GM12865 (cell line): ENCODE results near the gene TRIO.
A peak's percentile ranks its signal among the peaks of the same experiment; 100 is the strongest.

ENCODE experiments used
- DNase-seq: peaks from one replicate; pipeline ENCODE4 v3.0.0; 2010; ENCODE audit warnings: low read depth
- H3K4me3 ChIP-seq: 2 replicates; pipeline ENCODE4 v1.5.1; 2011; ENCODE audit warnings: mild to moderate bottlenecking, low read depth, low read length, control low read depth
- TF ChIP-seq, protein P1 (sequence below): IDR thresholded peaks from 2 replicates; pipeline ENCODE4 v1.5.1; 2011; ENCODE audit warnings: low read length, control low read depth, low read depth, inconsistent platforms; ENCODE audit not compliant: insufficient read depth; ENCODE audit errors: missing control alignments

The TRIO gene

DNA sequence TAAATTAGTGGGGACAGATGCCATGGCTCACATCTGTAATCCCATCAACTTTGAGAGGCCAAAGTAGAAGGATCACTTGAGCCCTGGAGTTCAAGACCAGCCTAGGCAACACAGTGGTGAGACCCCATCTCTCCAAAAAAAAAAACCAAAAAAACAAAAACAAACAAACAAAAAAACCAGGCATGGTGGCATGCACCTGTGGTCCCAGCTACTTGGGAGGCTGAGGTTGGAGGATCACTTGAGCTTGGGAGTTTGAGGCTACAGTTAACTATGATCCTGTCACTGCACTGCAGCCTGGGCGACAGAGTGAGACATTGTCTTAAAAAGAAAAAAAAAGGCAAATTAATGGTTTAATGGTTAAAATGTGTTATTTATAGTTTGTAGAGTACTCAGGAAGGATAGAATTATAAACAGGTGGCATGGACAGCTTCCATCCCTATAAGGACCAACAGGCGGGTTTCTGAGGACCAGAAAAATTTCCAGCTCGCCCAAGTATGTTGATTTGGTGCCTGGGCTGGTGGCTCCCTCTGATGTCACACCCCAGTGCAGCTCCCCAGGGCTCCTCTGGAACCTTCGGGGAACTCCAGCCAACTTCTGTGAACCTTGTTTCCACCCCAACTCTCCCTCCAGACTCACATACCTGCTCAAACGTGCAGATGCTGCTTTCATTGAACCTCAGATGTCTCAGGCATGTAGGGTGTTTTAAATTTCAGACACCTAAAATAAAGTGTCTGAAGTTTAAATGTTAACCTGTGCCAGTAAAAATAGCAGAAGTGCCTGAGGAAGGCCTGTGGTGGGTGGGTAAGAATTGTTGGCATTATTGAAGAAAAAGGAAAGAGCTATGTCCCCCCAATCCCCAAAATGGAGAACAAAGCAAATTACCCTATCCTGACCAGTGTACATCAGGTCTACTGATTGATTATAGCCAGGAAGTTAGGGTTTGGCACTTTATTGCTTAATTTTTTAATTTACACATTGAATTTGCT lies 69.0 kb downstream of the TRIO start:
- peak; percentile 89 for DNase-seq
- peak overlapping the region; percentile 52 for H3K4me3 ChIP-seq
- TF ChIP-seq, protein P1, sequence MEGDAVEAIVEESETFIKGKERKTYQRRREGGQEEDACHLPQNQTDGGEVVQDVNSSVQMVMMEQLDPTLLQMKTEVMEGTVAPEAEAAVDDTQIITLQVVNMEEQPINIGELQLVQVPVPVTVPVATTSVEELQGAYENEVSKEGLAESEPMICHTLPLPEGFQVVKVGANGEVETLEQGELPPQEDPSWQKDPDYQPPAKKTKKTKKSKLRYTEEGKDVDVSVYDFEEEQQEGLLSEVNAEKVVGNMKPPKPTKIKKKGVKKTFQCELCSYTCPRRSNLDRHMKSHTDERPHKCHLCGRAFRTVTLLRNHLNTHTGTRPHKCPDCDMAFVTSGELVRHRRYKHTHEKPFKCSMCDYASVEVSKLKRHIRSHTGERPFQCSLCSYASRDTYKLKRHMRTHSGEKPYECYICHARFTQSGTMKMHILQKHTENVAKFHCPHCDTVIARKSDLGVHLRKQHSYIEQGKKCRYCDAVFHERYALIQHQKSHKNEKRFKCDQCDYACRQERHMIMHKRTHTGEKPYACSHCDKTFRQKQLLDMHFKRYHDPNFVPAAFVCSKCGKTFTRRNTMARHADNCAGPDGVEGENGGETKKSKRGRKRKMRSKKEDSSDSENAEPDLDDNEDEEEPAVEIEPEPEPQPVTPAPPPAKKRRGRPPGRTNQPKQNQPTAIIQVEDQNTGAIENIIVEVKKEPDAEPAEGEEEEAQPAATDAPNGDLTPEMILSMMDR: no peak

DNA sequence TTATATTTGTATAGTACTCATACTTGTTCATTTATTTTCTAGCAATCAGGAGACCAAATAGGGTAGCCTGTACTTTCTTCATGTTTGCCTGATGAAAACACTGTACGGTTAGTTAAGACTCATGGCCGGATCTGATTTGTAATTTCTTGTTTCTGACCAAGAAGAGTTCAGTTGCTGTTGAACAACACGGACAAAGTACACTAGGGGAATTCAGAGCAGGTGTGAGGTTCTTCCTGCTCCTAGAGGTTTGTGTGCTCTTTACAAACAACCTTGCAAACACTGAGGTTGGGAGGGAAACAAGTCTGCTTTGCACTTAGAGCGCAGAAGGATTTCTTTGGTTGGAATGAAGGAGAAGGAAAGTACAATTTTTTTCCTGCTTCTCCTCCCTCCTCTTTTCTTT lies 69.7 kb downstream of the TRIO start:
- TF ChIP-seq, protein P1: no peak
- DNase-seq: peak; percentile 90
- H3K4me3 ChIP-seq: peak overlapping the region; percentile 52

DNA sequence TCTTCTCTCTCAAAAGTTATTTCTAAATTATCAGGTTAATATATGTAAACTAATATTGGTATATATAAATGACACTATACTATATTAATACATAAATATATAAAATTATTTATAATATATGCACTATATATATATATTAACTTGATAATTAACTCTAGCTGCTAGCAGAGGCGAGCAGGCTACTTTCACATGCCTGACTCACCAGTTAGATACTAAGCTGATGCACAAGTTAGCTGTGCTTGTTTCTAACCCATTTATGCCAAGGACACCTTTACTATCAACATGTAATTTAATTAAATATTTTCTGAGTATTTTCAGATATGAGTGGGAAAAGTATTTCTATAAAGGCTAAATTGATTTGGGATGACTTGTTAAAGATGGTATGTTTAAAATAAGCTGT lies 70.1 kb downstream of the TRIO start:
- DNase-seq: peak; percentile 43

DNA sequence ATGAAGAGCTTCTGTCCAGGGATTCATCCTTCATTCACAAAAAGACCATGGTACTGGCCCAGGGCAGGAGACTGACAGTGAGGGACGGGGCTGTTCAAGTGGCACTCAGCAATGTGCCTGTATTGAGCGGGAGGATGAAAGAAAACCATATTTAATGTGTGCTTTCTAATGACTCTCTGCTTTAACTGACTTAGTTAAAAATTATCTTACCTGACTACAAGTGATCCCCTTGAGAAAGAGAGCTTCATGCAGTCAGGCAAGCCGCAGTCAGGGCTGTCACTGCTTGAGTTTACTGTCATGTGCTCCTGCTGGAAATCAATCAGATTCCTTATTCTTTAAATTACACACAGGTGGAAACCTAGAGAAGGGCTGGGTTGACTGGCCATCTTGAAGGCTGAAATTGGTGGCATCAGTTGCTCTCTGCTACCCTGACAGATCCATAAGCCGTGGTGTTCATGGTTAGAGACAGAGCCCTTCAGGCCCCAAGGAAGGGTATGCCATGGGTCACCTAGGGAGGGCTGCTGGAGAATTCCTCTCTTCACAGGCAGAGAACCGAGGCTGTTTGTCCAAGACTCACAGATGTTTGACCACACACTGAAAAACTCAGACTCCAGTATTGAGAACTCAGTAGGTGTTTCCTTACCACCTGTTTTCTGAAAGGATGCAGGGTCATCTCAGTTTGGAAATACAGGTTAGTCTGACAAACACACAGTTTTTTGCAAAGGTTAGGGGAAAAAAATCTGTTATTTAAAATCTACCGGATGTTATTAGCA lies 70.9 kb downstream of the TRIO start:
- peak overlapping the region; percentile 52 for H3K4me3 ChIP-seq
- TF ChIP-seq, protein P1: no peak
- peak; percentile 74 for DNase-seq

More for the DNA sequence above, 70.1 kb downstream of the TRIO start:
- TF ChIP-seq, protein P1: no peak
- peak overlapping the region; percentile 52 for H3K4me3 ChIP-seq

DNA sequence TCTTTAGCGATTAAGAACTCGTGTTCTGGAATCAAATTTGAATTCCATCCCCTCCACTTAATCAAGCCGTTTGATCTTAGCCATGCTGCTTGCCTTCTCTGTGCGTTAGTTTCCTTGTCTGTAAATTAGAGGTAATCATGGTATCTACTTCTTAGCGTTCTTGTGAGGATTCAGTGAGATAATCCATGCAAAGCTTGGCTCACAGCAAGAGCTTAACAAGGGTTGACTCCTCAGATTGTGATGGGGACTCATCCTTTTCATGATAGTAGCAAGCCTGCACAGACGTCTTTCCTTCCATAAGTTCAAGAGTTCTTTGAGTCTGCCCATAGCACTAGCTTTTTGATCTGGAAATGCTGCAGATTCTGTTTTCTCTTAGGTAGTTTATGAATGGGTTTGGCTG lies 72.8 kb downstream of the TRIO start:
- H3K4me3 ChIP-seq: no peak overlapping the region
- no peak for DNase-seq
- TF ChIP-seq, protein P1: no peak

DNA sequence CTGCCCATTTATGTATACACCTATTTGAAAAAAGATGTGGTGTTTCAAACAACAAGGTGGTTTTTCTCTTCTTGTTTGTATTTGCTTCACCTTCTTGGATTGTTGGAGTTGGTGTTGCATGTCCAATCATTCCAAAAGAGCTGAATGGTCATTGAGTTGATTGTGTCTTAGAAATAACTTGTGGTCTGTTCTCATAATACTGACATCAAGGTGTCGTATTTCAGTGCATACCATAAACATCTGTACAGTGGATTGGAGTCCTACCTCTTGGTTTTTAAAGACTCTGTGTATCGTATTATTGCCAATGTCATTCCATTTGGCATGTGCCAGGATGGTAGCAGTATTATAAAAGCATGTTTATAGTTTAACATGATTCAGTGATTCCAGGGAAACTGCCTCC lies 73.2 kb downstream of the TRIO start:
- no peak overlapping the region for H3K4me3 ChIP-seq
- DNase-seq: no peak
- TF ChIP-seq, protein P1: no peak
